ENCODE results near the gene NKX2-4. TPM values are rescaled to one million over a fixed set of nuclear protein-coding genes. Genes with fewer than 3 reads are reported as not detected.

NKX2-4 gene
- total RNA-seq, 1 experiment from 2014 or later: 0.86 TPM

- peak; percentile 66 for DNase-seq (ENCODE audit: low read depth)
Measured at GRCh38 chr20:21361266-21361665, 36.1 kb downstream of the NKX2-4 start.

GRCh38 chr20:21360705-21361104 lies 36.6 kb downstream of the NKX2-4 start:
- DNase-seq (ENCODE audit: low read depth): peak; percentile 40

GRCh38 chr20:21358737-21359136 lies 38.6 kb downstream of the NKX2-4 start:
- DNase-seq (ENCODE audit: low read depth): no peak

- peak; percentile 27 for DNase-seq (ENCODE audit: low read depth)
Measured at GRCh38 chr20:21357844-21358243, 39.5 kb downstream of the NKX2-4 start.

GRCh38 chr20:21356386-21356785 lies 40.9 kb downstream of the NKX2-4 start:
- DNase-seq (ENCODE audit: low read depth): no peak

- no peak for DNase-seq (ENCODE audit: low read depth)
Measured at GRCh38 chr20:21355981-21356380, 41.3 kb downstream of the NKX2-4 start.

- DNase-seq (ENCODE audit: low read depth): peak; percentile 66
Measured at GRCh38 chr20:21353236-21353635, 44.1 kb downstream of the NKX2-4 start.

GRCh38 chr20:21352703-21353102 lies 44.6 kb downstream of the NKX2-4 start:
- peak; percentile 50 for DNase-seq (ENCODE audit: low read depth)

Other genes starting within 250 kb of the NKX2-4 start
- gene XRN2, start 94.2 kb downstream of the NKX2-4 start, total RNA-seq (2014; rRNA removed; shearing (Covaris generic)): 122 and 175 TPM in 2 replicates
- 1.7 and 2.6 TPM in 2 replicates for gene NKX2-2, start 116.5 kb upstream of the NKX2-4 start, total RNA-seq (2014; rRNA removed; shearing (Covaris generic))

Measured in M059J (cell line).